Upper lobe of left lung (tissue), 6 donors: ENCODE measurements around the gene NPR3. TPM values are rescaled to one million over a fixed set of nuclear protein-coding genes. Genes with fewer than 3 reads are reported as not detected.

ENCODE experiments used
- ATAC-seq, 2 donors: fragments of 200-7000 bp; cut with Tn5 transposase; one replicate each; pipeline ENCODE4 v1.9.1; 2022; ENCODE audit warnings: mild to moderate bottlenecking in 2 of 2, moderate library complexity in 2 of 2; ENCODE audit not compliant: low FRiP score in 2 of 2
- DNase-seq, 2 donors: peaks; one replicate each; pipeline ENCODE4 v3.0.0-alpha.2; 2019 to 2020
- H3K27ac ChIP-seq, 4 donors: fragments of 200-600 bp; sonication (generic); one replicate each; pipeline ENCODE4 v1.5.1; 2016 to 2019
- H3K27me3 ChIP-seq, 4 donors: fragments of 200-600 bp; sonication (generic); one replicate each; pipeline ENCODE4 v1.5.1; 2017 to 2019
- H3K36me3 ChIP-seq, 4 donors: fragments of 200-600 bp; sonication (generic); one replicate each; pipeline ENCODE4 v1.5.1; 2016 to 2019
- H3K4me1 ChIP-seq, 4 donors: fragments of 200-600 bp; sonication (generic); one replicate each; pipeline ENCODE4 v1.5.1; 2018 to 2019
- H3K4me3 ChIP-seq, 4 donors: fragments of 200-600 bp; sonication (generic); one replicate each; pipeline ENCODE4 v1.5.1; 2017 to 2019; ENCODE audit warnings: mild to moderate bottlenecking in 2 of 4, moderate library complexity in 1 of 4
- H3K9me3 ChIP-seq, 4 donors: fragments of 200-600 bp; sonication (generic); one replicate each; pipeline ENCODE4 v1.5.1; 2018 to 2019
- CTCF ChIP-seq, 6 experiments: fragments of 450-650 bp in 4 of 6; fragments of 200-600 bp in 2 of 6; sonication (generic) in 2 of 6; IDR thresholded peaks; one replicate each; pipeline ENCODE4 v1.5.1; 2016 to 2019; ENCODE audit warnings: antibody characterized with exemption in 6 of 6
- EP300 ChIP-seq, 4 donors: sonication (generic); formaldehyde crosslinking; IDR thresholded peaks; one replicate each; pipeline ENCODE4 v1.5.1; 2017; ENCODE audit warnings: antibody characterized with exemption in 4 of 4, control low read depth in 2 of 4
- POLR2A ChIP-seq, 4 donors: fragments of 450-650 bp; IDR thresholded peaks; one replicate each; pipeline ENCODE4 v1.5.1; 2016 to 2017; ENCODE audit warnings: antibody characterized with exemption in 4 of 4, mild to moderate bottlenecking in 2 of 4
- POLR2AphosphoS5 ChIP-seq, 2 donors: sonication (generic); formaldehyde crosslinking; IDR thresholded peaks; one replicate each; pipeline ENCODE4 v1.5.1; 2017; ENCODE audit warnings: antibody characterized with exemption in 2 of 2
- WGBS, 2 donors: methylation state at CpG; one replicate each; pipeline ENCODE4 v1.1.5; 2017 to 2018; 5-methylcytosine and 5-hydroxymethylcytosine counted together
- total RNA-seq, 6 donors: library from RNA; depleted of rRNA in 4 of 6; stranded (reverse); fragments of >200 nt in 4 of 6; gene quantifications; one replicate each; pipeline versions ENCODE4 v1.1.0 to v1.2.1, GENCODE V29; 2016 to 2021
- donor health status: DM: no; HTN: no; CAD: no; lungs with moderate emphysema.
- donor health status: DM: no; HTN: yes; CAD: no; lungs with severe emphysema.

Gene NPR3
- total RNA-seq, 6 donors from 2014 or later = 6.3 to 53.3 (median 29.9) TPM

GRCh38 chr5:32779754-32780415 lies 68.8 kb downstream of the NPR3 start:
- Histone ChIP-seq H3K9me3 (no peaks in the 10 kb centered on the region), H3K4me1 (no peaks in the 10 kb centered on the region), H3K36me3 (peaks cover 0 to 5% (median 0%) of the 10 kb centered on the region in 4 donors), H3K4me3 (no peak overlapping the region), H3K27me3 (no peaks in the 10 kb centered on the region), H3K27ac (no peak overlapping the region)
- ATAC-seq (no peak), DNase-seq (no peak)
- 74 to 77% methylated on average over 5 of the region's 5 CpGs for WGBS, 2 donors
- TF ChIP-seq POLR2AphosphoS5 (IDR thresholded peaks at IDR 0.05) = no peak
- TF ChIP-seq EP300 (IDR thresholded peaks at IDR 0.05) = no peak
- TF ChIP-seq POLR2A (IDR thresholded peaks at IDR 0.05) = no peak
- no peak for TF ChIP-seq CTCF (IDR thresholded peaks at IDR 0.05)

- Histone ChIP-seq H3K9me3 (no peaks in the 10 kb centered on the region), H3K36me3 (peaks cover 0 to 5% (median 0%) of the 10 kb centered on the region in 4 donors), H3K4me3 (no peak overlapping the region), H3K4me1 (no peaks in the 10 kb centered on the region), H3K27me3 (no peaks in the 10 kb centered on the region), H3K27ac (no peak overlapping the region)
- ATAC-seq (no peak), DNase-seq (no peak)
- 76 to 77% methylated on average over 10 of the region's 10 CpGs for WGBS, 2 donors
- TF ChIP-seq POLR2A (IDR thresholded peaks at IDR 0.05) = no peak
- no peak for TF ChIP-seq CTCF (IDR thresholded peaks at IDR 0.05)
- TF ChIP-seq EP300 (IDR thresholded peaks at IDR 0.05) = no peak
- TF ChIP-seq POLR2AphosphoS5 (IDR thresholded peaks at IDR 0.05) = no peak
These were observed 69.4 kb downstream of the NPR3 start for GRCh38 chr5:32780508-32780919.

- no peak for DNase-seq
- Histone ChIP-seq H3K27me3 (no peaks in the 10 kb centered on the region), H3K27ac (no peak overlapping the region), H3K4me1 (peaks cover 0 to 4% (median 0%) of the 10 kb centered on the region in 4 donors), H3K4me3 (no peak overlapping the region), H3K36me3 (peaks cover 0 to 7% (median 0%) of the 10 kb centered on the region in 4 donors), H3K9me3 (no peaks in the 10 kb centered on the region)
- 88 to 95% methylated on average over 4 of the region's 4 CpGs for WGBS, 2 donors
- TF ChIP-seq CTCF (IDR thresholded peaks at IDR 0.05) (no peak), POLR2A (IDR thresholded peaks at IDR 0.05) (no peak), POLR2AphosphoS5 (IDR thresholded peaks at IDR 0.05) (no peak), EP300 (IDR thresholded peaks at IDR 0.05) (no peak)
- ATAC-seq = no peak
These were observed 72.5 kb downstream of the NPR3 start for GRCh38 chr5:32783661-32784060.

- TF ChIP-seq EP300 (IDR thresholded peaks at IDR 0.05) (no peak), CTCF (IDR thresholded peaks at IDR 0.05) (no peak), POLR2A (IDR thresholded peaks at IDR 0.05) (no peak), POLR2AphosphoS5 (IDR thresholded peaks at IDR 0.05) (no peak)
- Histone ChIP-seq H3K9me3 (no peaks in the 10 kb centered on the region), H3K4me1 (peaks cover 0 to 9% (median 0%) of the 10 kb centered on the region in 4 donors), H3K27me3 (no peaks in the 10 kb centered on the region), H3K36me3 (peaks cover 0 to 7% (median 0%) of the 10 kb centered on the region in 4 donors), H3K4me3 (no peak overlapping the region), H3K27ac (no peak overlapping the region)
- 64 to 79% methylated on average over 3 of the region's 3 CpGs for WGBS, 2 donors
- ATAC-seq (no peak), DNase-seq (no peak)
These were observed 74.6 kb downstream of the NPR3 start for GRCh38 chr5:32785611-32786254.
